GM18867 (cell line): Measurements from ENCODE around the gene AGO1.
A peak's percentile ranks its signal among the peaks of the same experiment; 100 is the strongest.
"Not testable (repeated sequence)": the region's sequence is repeated elsewhere in the genome, so short reads cannot be mapped to it uniquely, and the experiment has no call there.

Experiments
- ATAC-seq: cut with Tn5 transposase; IDR thresholded peaks from one replicate; pipeline ENCODE4 v1.9.1; 2021; ENCODE audit warnings: mild to moderate bottlenecking, moderate library complexity; ENCODE audit not compliant: unreplicated experiment

The AGO1 gene

GRCh38 chr1:35914717-35915116, 31.7 kb downstream of the AGO1 start:
- ATAC-seq, result no peak

GRCh38 chr1:35915693-35916092, 32.7 kb downstream of the AGO1 start:
- ATAC-seq, result no peak

- ATAC-seq, result no peak
Measured at GRCh38 chr1:35923791-35924221, 40.8 kb downstream of the AGO1 start.

GRCh38 chr1:35924838-35925237, 41.8 kb downstream of the AGO1 start:
- ATAC-seq, result no peak

- no peak for ATAC-seq
Measured at GRCh38 chr1:35925741-35926140, 42.7 kb downstream of the AGO1 start.

GRCh38 chr1:35927472-35927871, 44.5 kb downstream of the AGO1 start:
- no peak for ATAC-seq

- ATAC-seq, result no peak
Measured at GRCh38 chr1:35929730-35930592, 47.0 kb downstream of the AGO1 start.

GRCh38 chr1:35930593-35931445, 47.8 kb downstream of the AGO1 start, which contains the start of gene AGO3:
Gene AGO3 (plus strand): TSS chr1:35931105. CDS start chr1:35931427, 322 bp downstream.
- ATAC-seq, result peak; percentile 80

- ATAC-seq, result peak; percentile 22
Measured at GRCh38 chr1:35931446-35932157, 48.6 kb downstream of the AGO1 start.

GRCh38 chr1:35932158-35932636, 49.2 kb downstream of the AGO1 start:
- ATAC-seq, result no peak

- ATAC-seq, result no peak
Measured at GRCh38 chr1:35932941-35933340, 49.9 kb downstream of the AGO1 start.

GRCh38 chr1:35935442-35936388, 52.7 kb downstream of the AGO1 start:
- no peak for ATAC-seq

- ATAC-seq, result no peak
Measured at GRCh38 chr1:35936838-35937237, 53.8 kb downstream of the AGO1 start.

- ATAC-seq, result no peak
Measured at GRCh38 chr1:35939484-35939883, 56.5 kb downstream of the AGO1 start.

GRCh38 chr1:35945327-35945726, 62.3 kb downstream of the AGO1 start:
- no peak for ATAC-seq

- ATAC-seq, result no peak
Measured at GRCh38 chr1:35947547-35947946, 64.5 kb downstream of the AGO1 start.

- no peak for ATAC-seq
Measured at GRCh38 chr1:35958558-35958957, 75.5 kb downstream of the AGO1 start.

- ATAC-seq, result no peak
Measured at GRCh38 chr1:35959304-35959703, 76.3 kb downstream of the AGO1 start.

- ATAC-seq, result no peak
Measured at GRCh38 chr1:35962952-35963351, 79.9 kb downstream of the AGO1 start.

- ATAC-seq, result not testable (repeated sequence)
Measured at GRCh38 chr1:35964277-35964676, 81.3 kb downstream of the AGO1 start.
